D341Med (cell line): ENCODE results near the gene PRKAR2B.
"Not testable (repeated sequence)": the region's sequence is repeated elsewhere in the genome, so short reads cannot be mapped to it uniquely, and the experiment has no call there.

Experiments
- DNase-seq: peaks from one replicate; pipeline ENCODE4 v3.0.0; 2012; ENCODE audit warnings: low spot score

Gene PRKAR2B

GRCh38 chr7:107078517-107078966 is 34.0 kb downstream of the PRKAR2B start:
- no peak for DNase-seq

GRCh38 chr7:107079212-107079940 is 34.9 kb downstream of the PRKAR2B start:
- no peak for DNase-seq

- no peak for DNase-seq
Observed at GRCh38 chr7:107080099-107080505, 35.6 kb downstream of the PRKAR2B start.

GRCh38 chr7:107080533-107080932 is 36.0 kb downstream of the PRKAR2B start:
- no peak for DNase-seq

- DNase-seq = no peak
Observed at GRCh38 chr7:107085180-107085579, 40.7 kb downstream of the PRKAR2B start.

GRCh38 chr7:107089627-107090026 is 45.1 kb downstream of the PRKAR2B start:
- no peak for DNase-seq

- DNase-seq = no peak
Observed at GRCh38 chr7:107090457-107090856, 46.0 kb downstream of the PRKAR2B start.

- no peak for DNase-seq
Observed at GRCh38 chr7:107091306-107091705, 46.8 kb downstream of the PRKAR2B start.

GRCh38 chr7:107093671-107094070 is 49.2 kb downstream of the PRKAR2B start:
- not testable (repeated sequence) for DNase-seq

GRCh38 chr7:107099154-107099553 is 54.6 kb downstream of the PRKAR2B start:
- not testable (repeated sequence) for DNase-seq

- DNase-seq = no peak
Observed at GRCh38 chr7:107100824-107101223, 56.3 kb downstream of the PRKAR2B start.

GRCh38 chr7:107103369-107103768 is 58.9 kb downstream of the PRKAR2B start:
- DNase-seq = no peak

GRCh38 chr7:107104801-107105200 is 60.3 kb downstream of the PRKAR2B start:
- DNase-seq = no peak

GRCh38 chr7:107105591-107106245 is 61.2 kb downstream of the PRKAR2B start:
- no peak for DNase-seq

- no peak for DNase-seq
Observed at GRCh38 chr7:107108793-107109371, 64.4 kb downstream of the PRKAR2B start.

- DNase-seq = no peak
Observed at GRCh38 chr7:107109955-107110354, 65.5 kb downstream of the PRKAR2B start.

- DNase-seq = no peak
Observed at GRCh38 chr7:107111196-107111595, 66.7 kb downstream of the PRKAR2B start.

- DNase-seq = no peak
Observed at GRCh38 chr7:107113866-107114265, 69.4 kb downstream of the PRKAR2B start.

- no peak for DNase-seq
Observed at GRCh38 chr7:107115114-107115513, 70.6 kb downstream of the PRKAR2B start.

- DNase-seq = no peak
Observed at GRCh38 chr7:107115762-107116540, 71.4 kb downstream of the PRKAR2B start.

GRCh38 chr7:107118109-107118900 is 73.8 kb downstream of the PRKAR2B start:
- no peak for DNase-seq
